OCI-LY1 (cell line): ENCODE results near the gene TMEM52B.

ENCODE experiments used
- H2AFZ ChIP-seq: fragments of 200-600 bp; sonication (generic), shearing (Covaris generic); 2 replicates; pipeline ENCODE4 v1.6.0; 2014; ENCODE audit warnings: antibody characterized with exemption, mild to moderate bottlenecking, low read length
- H3F3A ChIP-seq: fragments of 200-600 bp; sonication (generic), shearing (Covaris generic); 2 replicates; pipeline ENCODE4 v1.6.0; 2014; ENCODE audit warnings: mild to moderate bottlenecking, antibody characterized with exemption, low read length, moderate library complexity; ENCODE audit not compliant: insufficient read depth
- H3K27ac ChIP-seq: fragments of 200-600 bp; sonication (generic); 2 replicates; pipeline ENCODE4 v1.5.1; 2014; ENCODE audit warnings: low read length, mixed run types, mild to moderate bottlenecking, low read depth; ENCODE audit not compliant: poor library complexity, severe bottlenecking
- H3K27me3 ChIP-seq: fragments of 200-600 bp; sonication (generic); 2 replicates; pipeline ENCODE4 v1.6.0; 2014; ENCODE audit warnings: antibody characterized with exemption, mild to moderate bottlenecking, low read length, moderate library complexity; ENCODE audit not compliant: insufficient read depth
- H3K36me3 ChIP-seq: fragments of 200-600 bp; sonication (generic); 2 replicates; pipeline ENCODE4 v1.6.1; 2014; ENCODE audit warnings: mild to moderate bottlenecking, antibody characterized with exemption, low read length, moderate library complexity, mixed read lengths; ENCODE audit not compliant: insufficient read depth
- H3K4me1 ChIP-seq: fragments of 200-600 bp; sonication (generic); 2 replicates; pipeline ENCODE4 v1.5.1; 2014; ENCODE audit warnings: mild to moderate bottlenecking, low read length, moderate library complexity; ENCODE audit not compliant: insufficient read depth, severe bottlenecking
- H3K4me2 ChIP-seq: fragments of 200-600 bp; sonication (generic), shearing (Covaris generic); 2 replicates; pipeline ENCODE4 v1.6.1; 2014; ENCODE audit warnings: low read length
- H3K4me3 ChIP-seq: fragments of 200-600 bp; sonication (generic); 2 replicates; pipeline ENCODE4 v1.5.1; 2014; ENCODE audit warnings: low read length, low read depth, mild to moderate bottlenecking, mixed read lengths; ENCODE audit not compliant: poor library complexity, severe bottlenecking
- H3K79me2 ChIP-seq: fragments of 200-600 bp; shearing (Covaris generic); 2 replicates; pipeline ENCODE4 v1.6.1; 2016; ENCODE audit warnings: mixed run types, low read length, mixed read lengths; ENCODE audit not compliant: insufficient read depth
- H3K9ac ChIP-seq: fragments of 200-600 bp; sonication (generic), shearing (Covaris generic); 2 replicates; pipeline ENCODE4 v1.6.1; 2014; ENCODE audit warnings: mild to moderate bottlenecking, low read length, mixed read lengths
- H3K9me2 ChIP-seq: fragments of 200-600 bp; sonication (generic), shearing (Covaris generic); 2 replicates; pipeline ENCODE4 v1.6.1; 2014; ENCODE audit warnings: low read depth, mild to moderate bottlenecking, low read length, mixed read lengths
- H3K9me3 ChIP-seq: fragments of 200-600 bp; shearing (Covaris generic); 2 replicates; pipeline ENCODE4 v1.6.1; 2014; ENCODE audit warnings: low read length, mixed read lengths
- H4K20me1 ChIP-seq: fragments of 200-600 bp; sonication (generic), shearing (Covaris generic); 2 replicates; pipeline ENCODE4 v1.6.0; 2016; ENCODE audit warnings: mild to moderate bottlenecking, low read length; ENCODE audit not compliant: insufficient read depth
- CTCF ChIP-seq: fragments of 200-600 bp; sonication (generic), shearing (Covaris generic); IDR thresholded peaks from 2 replicates; pipeline ENCODE4 v1.5.1; 2017; ENCODE audit warnings: mild to moderate bottlenecking, antibody characterized with exemption, low read length, moderate library complexity, mixed read lengths
- EZH2 ChIP-seq: fragments of 200-600 bp; sonication (generic), shearing (Covaris generic); IDR thresholded peaks from 2 replicates; pipeline ENCODE4 v1.8.0; 2017; ENCODE audit warnings: borderline replicate concordance, mixed run types, mild to moderate bottlenecking, antibody characterized with exemption, low read length, moderate library complexity, mixed read lengths

Gene TMEM52B

GRCh38 chr12:10167599-10167998 is 11.2 kb upstream of the TMEM52B start:
- Histone ChIP-seq H3K9me2 (no peaks in the 10 kb centered on the region), H3K9me3 (no peaks in the 10 kb centered on the region), H3K9ac (no peak overlapping the region), H3F3A (no peaks in the 10 kb centered on the region), H3K27me3 (no peaks in the 10 kb centered on the region), H3K27ac (no peak overlapping the region), H4K20me1 (no peaks in the 10 kb centered on the region), H2AFZ (no peak overlapping the region), H3K79me2 (no peaks in the 10 kb centered on the region), H3K36me3 (no peaks in the 10 kb centered on the region), H3K4me3 (no peak overlapping the region), H3K4me2 (no peak overlapping the region), H3K4me1 (peaks cover 7% of the 10 kb centered on the region)
- TF ChIP-seq CTCF (no peak), EZH2 (no peak)

DNA sequence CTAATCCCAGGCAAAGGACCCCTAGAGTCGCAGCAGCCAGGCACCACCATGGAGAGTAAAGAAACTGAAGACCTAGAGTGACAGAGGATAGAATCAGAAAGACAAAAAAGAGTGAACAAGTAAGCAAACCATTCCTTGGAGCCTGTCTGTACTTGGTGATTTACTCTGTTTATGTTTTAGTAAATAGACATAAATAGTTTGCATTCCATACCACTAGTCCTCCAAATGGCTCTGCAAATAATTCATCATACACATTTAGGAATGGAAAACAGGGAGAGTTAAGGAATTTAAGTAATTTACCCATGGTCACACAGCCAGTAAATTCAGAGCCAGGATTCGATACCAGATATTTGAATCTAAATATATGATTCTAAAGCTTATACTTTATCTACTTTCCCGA is 9.7 kb upstream of the TMEM52B start:
- Histone ChIP-seq H3K4me3 (no peak overlapping the region), H3K79me2 (no peaks in the 10 kb centered on the region), H3K36me3 (no peaks in the 10 kb centered on the region), H3K9ac (no peak overlapping the region), H3K27me3 (no peaks in the 10 kb centered on the region), H3K27ac (no peak overlapping the region), H4K20me1 (no peaks in the 10 kb centered on the region), H3K4me2 (no peak overlapping the region), H3K9me2 (no peaks in the 10 kb centered on the region), H2AFZ (no peak overlapping the region), H3K9me3 (no peaks in the 10 kb centered on the region), H3K4me1 (peaks cover 7% of the 10 kb centered on the region), H3F3A (no peaks in the 10 kb centered on the region)
- TF ChIP-seq CTCF (no peak), EZH2 (no peak)

DNA sequence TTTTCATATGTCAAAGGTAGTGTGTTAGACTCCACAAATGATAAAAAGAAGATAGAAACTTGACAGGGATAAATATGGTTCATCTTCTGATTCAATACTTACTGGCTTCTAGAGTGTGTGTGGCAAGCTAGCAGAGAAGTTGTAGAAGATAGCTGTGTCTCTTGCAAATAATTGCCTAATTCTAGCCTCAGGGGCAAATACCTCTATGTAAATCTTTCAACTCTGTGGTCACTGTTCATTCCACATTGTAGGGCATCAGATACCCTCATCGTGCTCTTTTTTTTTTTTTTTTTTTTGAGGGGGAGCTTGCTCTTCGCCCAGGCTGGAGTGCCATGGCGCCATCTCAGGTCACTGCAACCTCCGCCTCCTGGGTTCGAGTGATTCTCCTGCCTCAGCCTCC is 8.6 kb upstream of the TMEM52B start:
- Histone ChIP-seq H3K36me3 (no peaks in the 10 kb centered on the region), H4K20me1 (no peaks in the 10 kb centered on the region), H3K9me2 (no peaks in the 10 kb centered on the region), H3K27me3 (no peaks in the 10 kb centered on the region), H3K9me3 (no peaks in the 10 kb centered on the region), H3F3A (no peaks in the 10 kb centered on the region), H3K4me1 (peaks cover 7% of the 10 kb centered on the region), H3K27ac (no peak overlapping the region), H3K4me2 (no peak overlapping the region), H2AFZ (no peak overlapping the region), H3K4me3 (no peak overlapping the region), H3K79me2 (no peaks in the 10 kb centered on the region), H3K9ac (no peak overlapping the region)
- TF ChIP-seq EZH2 = no peak
- no peak for TF ChIP-seq CTCF
